ENCODE measurements around the gene LRRC3B. TPM values are rescaled to one million over a fixed set of nuclear protein-coding genes. Genes with fewer than 3 reads are reported as not detected.

Gene LRRC3B
- total RNA-seq, 1 donor from 2014 or later: 1.9 TPM

DNA sequence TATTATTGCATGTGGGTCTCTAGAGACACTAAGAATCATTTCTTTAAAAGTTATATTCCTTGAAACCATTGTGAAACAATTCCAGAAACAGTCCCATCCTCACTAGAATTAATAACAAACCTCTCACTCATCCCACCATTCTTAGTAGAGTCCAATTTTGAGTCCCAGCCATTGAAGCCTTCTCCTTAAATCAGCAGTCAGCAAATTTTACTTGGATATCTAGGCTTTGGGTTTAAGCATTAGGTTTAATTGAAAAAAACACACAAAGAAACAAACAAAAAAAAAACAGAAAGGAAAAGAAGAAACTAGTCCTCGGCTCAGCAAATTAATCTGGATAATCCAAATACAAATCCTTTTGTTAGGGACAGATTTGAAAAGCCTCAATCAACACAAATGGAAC lies 109.3 kb downstream of the LRRC3B start:
- DNase-seq: no peak
- Mint-ChIP-seq H3K27ac (ENCODE audit: unreplicated experiment) (no peak overlapping the region), H3K36me3 (ENCODE audit: unreplicated experiment) (no peaks in the 10 kb centered on the region), H3K4me1 (ENCODE audit: low read depth, unreplicated experiment) (no peaks in the 10 kb centered on the region), H3K4me3 (ENCODE audit: unreplicated experiment) (no peak overlapping the region), H3K9me3 (ENCODE audit: unreplicated experiment) (peaks cover 2% of the 10 kb centered on the region), H3K27me3 (ENCODE audit: unreplicated experiment) (no peaks in the 10 kb centered on the region)
- TF ChIP-seq CTCF (IDR thresholded peaks at IDR 0.05; ENCODE audit: partially characterized antibody, unreplicated experiment): no peak

- H3K27me3 Mint-ChIP-seq (ENCODE audit: unreplicated experiment): no peaks in the 10 kb centered on the region
- no peak overlapping the region for H3K27ac Mint-ChIP-seq (ENCODE audit: unreplicated experiment)
- TF ChIP-seq CTCF (IDR thresholded peaks at IDR 0.05; ENCODE audit: partially characterized antibody, unreplicated experiment): no peak
Observed at GRCh38 chr3:26750263-26750662, 127.7 kb downstream of the LRRC3B start.

GRCh38 chr3:26752466-26752865 lies 129.9 kb downstream of the LRRC3B start:
- TF ChIP-seq CTCF (IDR thresholded peaks at IDR 0.05; ENCODE audit: partially characterized antibody, unreplicated experiment): no peak
- Mint-ChIP-seq H3K4me1 (ENCODE audit: low read depth, unreplicated experiment) (no peaks in the 10 kb centered on the region), H3K36me3 (ENCODE audit: unreplicated experiment) (no peaks in the 10 kb centered on the region), H3K27me3 (ENCODE audit: unreplicated experiment) (no peaks in the 10 kb centered on the region), H3K27ac (ENCODE audit: unreplicated experiment) (no peak overlapping the region), H3K9me3 (ENCODE audit: unreplicated experiment) (no peaks in the 10 kb centered on the region), H3K4me3 (ENCODE audit: unreplicated experiment) (no peak overlapping the region)
- no peak for DNase-seq

More at GRCh38 chr3:26750263-26750662, 127.7 kb downstream of the LRRC3B start:
- H3K4me1 Mint-ChIP-seq (ENCODE audit: low read depth, unreplicated experiment): no peaks in the 10 kb centered on the region
- H3K4me3 Mint-ChIP-seq (ENCODE audit: unreplicated experiment): no peak overlapping the region
- no peak for DNase-seq
- H3K9me3 Mint-ChIP-seq (ENCODE audit: unreplicated experiment): no peaks in the 10 kb centered on the region
- no peaks in the 10 kb centered on the region for H3K36me3 Mint-ChIP-seq (ENCODE audit: unreplicated experiment)

GRCh38 chr3:26753095-26753494 lies 130.5 kb downstream of the LRRC3B start:
- no peak for DNase-seq
- no peak for TF ChIP-seq CTCF (IDR thresholded peaks at IDR 0.05; ENCODE audit: partially characterized antibody, unreplicated experiment)

GRCh38 chr3:26757978-26758377 lies 135.4 kb downstream of the LRRC3B start:
- TF ChIP-seq CTCF (IDR thresholded peaks at IDR 0.05; ENCODE audit: partially characterized antibody, unreplicated experiment): no peak
- Mint-ChIP-seq H3K4me1 (ENCODE audit: low read depth, unreplicated experiment) (no peaks in the 10 kb centered on the region), H3K36me3 (ENCODE audit: unreplicated experiment) (no peaks in the 10 kb centered on the region), H3K27me3 (ENCODE audit: unreplicated experiment) (peaks cover 2% of the 10 kb centered on the region), H3K4me3 (ENCODE audit: unreplicated experiment) (no peak overlapping the region), H3K9me3 (ENCODE audit: unreplicated experiment) (no peaks in the 10 kb centered on the region), H3K27ac (ENCODE audit: unreplicated experiment) (no peak overlapping the region)
- DNase-seq: no peak

More at GRCh38 chr3:26753095-26753494, 130.5 kb downstream of the LRRC3B start:
- H3K4me1 Mint-ChIP-seq (ENCODE audit: low read depth, unreplicated experiment): no peaks in the 10 kb centered on the region
- no peak overlapping the region for H3K4me3 Mint-ChIP-seq (ENCODE audit: unreplicated experiment)
- no peaks in the 10 kb centered on the region for H3K27me3 Mint-ChIP-seq (ENCODE audit: unreplicated experiment)
- H3K9me3 Mint-ChIP-seq (ENCODE audit: unreplicated experiment): no peaks in the 10 kb centered on the region
- no peaks in the 10 kb centered on the region for H3K36me3 Mint-ChIP-seq (ENCODE audit: unreplicated experiment)
- no peak overlapping the region for H3K27ac Mint-ChIP-seq (ENCODE audit: unreplicated experiment)
